Gastroesophageal sphincter (tissue), 3 donors: ENCODE data around the gene C10orf143.

Experiments used
- CTCF ChIP-seq, 4 experiments: fragments of 200-600 bp in 2 of 4; fragments of 450-650 bp in 2 of 4; sonication (generic) in 1 of 4; IDR thresholded peaks; one replicate each; pipeline ENCODE4 v1.5.1; 2017 to 2019; ENCODE audit warnings: antibody characterized with exemption in 4 of 4, mild to moderate bottlenecking in 2 of 4, moderate library complexity in 2 of 4
- POLR2A ChIP-seq, 2 donors: fragments of 450-650 bp; IDR thresholded peaks; one replicate each; pipeline ENCODE4 v1.6.1; 2017; ENCODE audit warnings: antibody characterized with exemption in 2 of 2, mild to moderate bottlenecking in 2 of 2, moderate library complexity in 1 of 2
- POLR2AphosphoS5 ChIP-seq: sonication (generic); formaldehyde crosslinking; IDR thresholded peaks from one replicate; pipeline ENCODE4 v1.6.1; 2017; ENCODE audit warnings: antibody characterized with exemption

GRCh38 chr10:130016993-130017630 lies 93.5 kb downstream of the C10orf143 start:
- no peak for TF ChIP-seq CTCF (IDR thresholded peaks at IDR 0.05)
- no peak for TF ChIP-seq POLR2AphosphoS5
- no peak for TF ChIP-seq POLR2A (IDR thresholded peaks at IDR 0.05)
